Measurements from ENCODE around the gene SLC14A1. TPM values are rescaled to one million over a fixed set of nuclear protein-coding genes. Genes with fewer than 3 reads are reported as not detected.
A peak's percentile ranks its signal among the peaks of the same experiment; 100 is the strongest.

The SLC14A1 gene
- total RNA-seq, 1 donor from 2014 or later, result 3.4 TPM

DNA sequence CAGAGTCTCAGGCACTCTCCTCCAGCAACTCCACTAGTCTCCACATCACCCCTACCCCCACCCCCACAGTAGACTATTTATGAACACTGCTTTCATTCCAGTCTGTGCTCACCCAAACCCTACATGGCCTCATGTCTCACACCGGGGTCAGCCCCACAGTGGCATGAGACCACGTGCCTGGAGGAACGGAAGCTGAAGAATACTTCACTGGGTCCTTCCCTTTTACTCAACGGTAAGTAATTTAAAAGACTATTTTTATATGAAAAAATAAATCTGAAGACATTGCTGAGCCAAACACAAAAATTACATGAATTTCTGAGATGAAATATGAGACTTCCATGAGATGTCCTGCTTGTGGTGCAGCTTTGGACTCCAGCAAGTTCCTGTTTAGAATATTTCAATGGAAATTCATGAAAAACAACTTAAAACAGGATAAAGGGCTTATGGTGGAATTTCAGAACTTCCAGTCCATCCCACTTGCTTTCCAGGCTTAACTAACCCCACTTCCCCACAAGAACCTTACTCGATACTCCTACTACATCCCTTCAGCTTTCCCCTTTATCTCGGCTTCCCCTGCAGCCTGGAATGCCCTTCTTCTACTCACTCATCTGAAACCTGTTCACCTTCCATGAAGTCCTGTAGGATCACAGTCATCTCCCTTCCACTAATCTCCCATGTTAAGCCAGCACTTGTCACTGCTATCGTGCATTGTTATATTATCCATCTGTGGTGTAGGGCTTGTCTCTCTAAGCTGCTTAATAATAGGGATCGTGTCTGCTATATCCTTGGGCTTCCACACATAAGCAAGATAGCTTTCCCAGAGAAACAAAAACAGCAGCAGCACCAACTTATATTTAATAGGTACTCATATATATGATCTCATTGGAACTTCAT is 47.9 kb downstream of the SLC14A1 start:
- no peak overlapping the region for H3K27ac ChIP-seq
- no peaks in the 10 kb centered on the region for H3K9me3 ChIP-seq
- no peaks in the 10 kb centered on the region for H3K36me3 ChIP-seq
- TF ChIP-seq, protein P1, sequence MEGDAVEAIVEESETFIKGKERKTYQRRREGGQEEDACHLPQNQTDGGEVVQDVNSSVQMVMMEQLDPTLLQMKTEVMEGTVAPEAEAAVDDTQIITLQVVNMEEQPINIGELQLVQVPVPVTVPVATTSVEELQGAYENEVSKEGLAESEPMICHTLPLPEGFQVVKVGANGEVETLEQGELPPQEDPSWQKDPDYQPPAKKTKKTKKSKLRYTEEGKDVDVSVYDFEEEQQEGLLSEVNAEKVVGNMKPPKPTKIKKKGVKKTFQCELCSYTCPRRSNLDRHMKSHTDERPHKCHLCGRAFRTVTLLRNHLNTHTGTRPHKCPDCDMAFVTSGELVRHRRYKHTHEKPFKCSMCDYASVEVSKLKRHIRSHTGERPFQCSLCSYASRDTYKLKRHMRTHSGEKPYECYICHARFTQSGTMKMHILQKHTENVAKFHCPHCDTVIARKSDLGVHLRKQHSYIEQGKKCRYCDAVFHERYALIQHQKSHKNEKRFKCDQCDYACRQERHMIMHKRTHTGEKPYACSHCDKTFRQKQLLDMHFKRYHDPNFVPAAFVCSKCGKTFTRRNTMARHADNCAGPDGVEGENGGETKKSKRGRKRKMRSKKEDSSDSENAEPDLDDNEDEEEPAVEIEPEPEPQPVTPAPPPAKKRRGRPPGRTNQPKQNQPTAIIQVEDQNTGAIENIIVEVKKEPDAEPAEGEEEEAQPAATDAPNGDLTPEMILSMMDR (IDR thresholded peaks at IDR 0.05), result no peak
- no peak for TF ChIP-seq POLR2AphosphoS5 (IDR thresholded peaks at IDR 0.05; ENCODE audit: insufficient read depth in 1 of 2, low read depth in 1 of 2)
- TF ChIP-seq POLR2A (IDR thresholded peaks at IDR 0.05), result no peak
- H3K27me3 ChIP-seq, result no peaks in the 10 kb centered on the region
- DNase-seq (ENCODE audit: extremely low spot score in 2 of 2), result no peak
- H3K4me1 ChIP-seq, result peaks cover 6% of the 10 kb centered on the region
- intact Hi-C loops (cut with DNase I), result no loop called here
- no peak overlapping the region for H3K4me3 ChIP-seq

DNA sequence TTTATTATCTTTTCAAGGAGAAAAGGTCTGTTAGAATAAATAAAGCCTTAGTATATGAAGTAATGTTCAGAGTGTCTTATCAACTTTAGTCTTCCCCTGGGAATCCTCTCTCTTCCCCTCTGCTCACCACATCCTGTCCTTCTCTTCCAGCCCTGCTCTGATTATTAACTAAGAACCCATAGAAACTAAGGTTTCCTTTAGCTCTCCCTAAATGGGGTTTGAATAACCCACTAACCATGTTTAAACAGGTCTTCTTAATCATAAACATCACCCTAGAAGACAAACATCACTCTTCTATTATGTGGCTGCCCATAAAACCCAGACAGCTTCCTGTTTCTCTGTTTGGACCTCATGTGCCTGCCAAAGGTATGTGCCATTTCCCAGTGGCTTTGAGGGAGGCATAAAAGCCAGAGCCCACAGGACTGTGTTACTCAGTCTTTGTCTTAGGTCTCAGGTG is 50.1 kb downstream of the SLC14A1 start:
- peaks cover 6% of the 10 kb centered on the region for H3K4me1 ChIP-seq
- TF ChIP-seq, protein P1 (IDR thresholded peaks at IDR 0.05), result no peak
- no peak for TF ChIP-seq POLR2AphosphoS5 (IDR thresholded peaks at IDR 0.05; ENCODE audit: insufficient read depth in 1 of 2, low read depth in 1 of 2)
- TF ChIP-seq POLR2A (IDR thresholded peaks at IDR 0.05), result no peak
- no peak overlapping the region for H3K27ac ChIP-seq
- DNase-seq (ENCODE audit: extremely low spot score in 2 of 2), result no peak
- no peaks in the 10 kb centered on the region for H3K27me3 ChIP-seq
- H3K4me3 ChIP-seq, result no peak overlapping the region
- H3K9me3 ChIP-seq, result no peaks in the 10 kb centered on the region
- intact Hi-C loops (cut with DNase I), result no loop called here
- no peaks in the 10 kb centered on the region for H3K36me3 ChIP-seq

DNA sequence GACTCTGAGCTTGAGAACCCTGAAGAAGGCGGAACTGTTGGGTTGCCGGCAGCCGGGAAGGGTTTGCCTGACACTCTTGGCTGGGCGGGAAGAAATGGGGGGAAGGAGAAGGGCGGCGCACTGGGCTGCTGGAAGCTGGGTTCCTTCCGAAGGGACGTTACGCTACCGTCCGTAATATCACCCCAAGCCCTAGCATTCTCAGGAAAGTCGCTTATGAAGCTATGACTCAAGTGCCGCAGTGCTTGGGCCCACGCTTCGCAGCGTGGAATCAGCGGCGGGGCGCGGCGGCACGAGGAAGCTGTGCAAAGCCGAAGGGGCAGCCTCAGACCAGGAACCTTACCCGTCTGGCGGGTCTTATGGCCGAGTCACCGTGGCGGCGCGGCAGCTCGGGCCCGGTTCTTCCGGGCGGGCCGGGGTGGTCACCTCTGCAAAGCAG is 51.3 kb downstream of the SLC14A1 start:
- no peaks in the 10 kb centered on the region for H3K27me3 ChIP-seq
- H3K36me3 ChIP-seq, result no peaks in the 10 kb centered on the region
- peaks cover 6% of the 10 kb centered on the region for H3K4me1 ChIP-seq
- no peak for DNase-seq (ENCODE audit: extremely low spot score in 2 of 2)
- peak overlapping the region; percentile 50 to 54 for H3K4me3 ChIP-seq
- H3K9me3 ChIP-seq, result no peaks in the 10 kb centered on the region
- intact Hi-C loops (cut with DNase I), result no loop called here
- TF ChIP-seq, protein P1 (IDR thresholded peaks at IDR 0.05), result no peak
- peak in 1 of 2 donors; percentile 42 for TF ChIP-seq POLR2AphosphoS5 (IDR thresholded peaks at IDR 0.05; ENCODE audit: insufficient read depth in 1 of 2, low read depth in 1 of 2)
- TF ChIP-seq POLR2A (IDR thresholded peaks at IDR 0.05), result no peak
- H3K27ac ChIP-seq, result no peak overlapping the region

DNA sequence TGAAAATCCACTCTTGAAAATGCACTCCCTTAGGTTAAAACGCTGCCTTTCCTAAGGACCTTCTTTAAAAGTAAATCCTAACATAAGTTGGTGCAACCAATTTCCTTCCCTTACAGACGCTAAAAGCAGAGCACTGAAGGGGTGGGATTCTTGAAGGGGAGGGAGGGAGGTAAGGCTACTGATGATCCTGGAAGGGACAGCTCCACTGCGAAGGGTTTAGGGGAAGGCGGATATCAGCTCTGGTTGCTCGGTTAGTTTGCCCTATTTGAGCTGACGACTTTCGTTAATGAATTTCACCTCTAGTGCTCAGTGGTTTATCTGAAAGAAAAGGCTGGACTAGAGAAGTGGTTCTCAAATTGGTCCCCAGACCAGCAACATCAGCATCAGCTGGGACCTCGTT is 51.8 kb downstream of the SLC14A1 start:
- intact Hi-C loops (cut with DNase I), result no loop called here

DNA sequence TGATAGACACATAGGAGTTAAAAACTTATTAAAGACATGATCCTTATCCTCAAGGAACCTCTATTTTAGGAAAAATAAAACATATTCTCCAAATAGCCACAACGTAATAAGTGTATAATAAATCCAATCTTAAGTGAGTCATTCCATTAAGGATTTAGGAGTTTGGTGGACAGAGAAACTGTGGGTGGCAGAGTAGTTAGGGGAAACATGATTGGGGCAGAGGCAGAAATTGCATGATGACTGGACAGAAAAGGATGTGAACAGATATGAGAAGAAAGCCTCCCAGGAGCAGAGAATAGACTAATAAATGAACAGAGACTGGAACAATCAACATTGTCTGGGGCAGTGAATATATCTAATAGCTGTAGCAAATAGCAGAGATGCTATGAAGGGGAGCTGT is 53.4 kb downstream of the SLC14A1 start:
- intact Hi-C loops (cut with DNase I), result no loop called here
- TF ChIP-seq POLR2A (IDR thresholded peaks at IDR 0.05) (no peak), POLR2AphosphoS5 (IDR thresholded peaks at IDR 0.05; ENCODE audit: insufficient read depth in 1 of 2, low read depth in 1 of 2) (no peak)
- TF ChIP-seq, protein P1 (IDR thresholded peaks at IDR 0.05), result no peak
- H3K4me3 ChIP-seq, result no peak overlapping the region
- no peaks in the 10 kb centered on the region for H3K9me3 ChIP-seq
- peaks cover 6% of the 10 kb centered on the region for H3K4me1 ChIP-seq
- no peak overlapping the region for H3K27ac ChIP-seq
- H3K27me3 ChIP-seq, result no peaks in the 10 kb centered on the region
- DNase-seq (ENCODE audit: extremely low spot score in 2 of 2), result no peak
- H3K36me3 ChIP-seq, result no peaks in the 10 kb centered on the region

More for the DNA sequence above, 51.8 kb downstream of the SLC14A1 start:
- Histone ChIP-seq H3K4me1 (peaks cover 6% of the 10 kb centered on the region), H3K27ac (no peak overlapping the region), H3K36me3 (no peaks in the 10 kb centered on the region), H3K27me3 (no peaks in the 10 kb centered on the region), H3K9me3 (no peaks in the 10 kb centered on the region), H3K4me3 (peak overlapping the region; percentile 50 to 54)
- no peak for TF ChIP-seq POLR2AphosphoS5 (IDR thresholded peaks at IDR 0.05; ENCODE audit: insufficient read depth in 1 of 2, low read depth in 1 of 2)
- DNase-seq (ENCODE audit: extremely low spot score in 2 of 2), result no peak

Measured in vagina (tissue), 2 donors.